H9 (cell line): ENCODE measurements around the gene ZNF135. TPM values are rescaled to one million over a fixed set of nuclear protein-coding genes. Genes with fewer than 3 reads are reported as not detected.

Experiments
- DNase-seq: peaks from one replicate; pipeline ENCODE4 v3.0.0-alpha.2; 2017
- H2AFZ ChIP-seq: one replicate; pipeline ENCODE4 v1.6.1; 2013; ENCODE audit warnings: mild to moderate bottlenecking, low read length, control low read depth, moderate library complexity
- H2AK5ac ChIP-seq: 2 replicates; pipeline ENCODE4 v1.6.1; 2013; ENCODE audit warnings: low read length, control low read depth, mixed read lengths; ENCODE audit not compliant: insufficient read length
- H2BK120ac ChIP-seq: one replicate; pipeline ENCODE4 v1.6.1; 2013; ENCODE audit warnings: low read depth, mild to moderate bottlenecking, low read length, control low read depth, inconsistent platforms; ENCODE audit not compliant: poor library complexity, severe bottlenecking
- H2BK12ac ChIP-seq: 2 replicates; pipeline ENCODE4 v1.6.1; 2013; ENCODE audit warnings: low read length, control low read depth, mixed read lengths, low read depth; ENCODE audit not compliant: insufficient read length
- H2BK15ac ChIP-seq: 2 replicates; pipeline ENCODE4 v1.6.1; 2013; ENCODE audit warnings: low read depth, low read length, control low read depth
- H2BK20ac ChIP-seq: one replicate; pipeline ENCODE4 v1.6.1; 2013; ENCODE audit warnings: low read depth, mild to moderate bottlenecking, low read length, control low read depth, inconsistent platforms; ENCODE audit not compliant: poor library complexity, severe bottlenecking
- H2BK5ac ChIP-seq: 2 replicates; pipeline ENCODE4 v1.6.1; 2013; ENCODE audit warnings: low read length, control low read depth, mixed read lengths; ENCODE audit not compliant: insufficient read length
- H3K14ac ChIP-seq: 2 replicates; pipeline ENCODE4 v1.6.1; 2013; ENCODE audit warnings: low read length, control low read depth; ENCODE audit not compliant: insufficient read depth
- H3K18ac ChIP-seq: 2 replicates; pipeline ENCODE4 v1.6.1; 2013; ENCODE audit warnings: low read depth, mild to moderate bottlenecking, mixed read lengths, low read length, control low read depth; ENCODE audit not compliant: insufficient read length
- H3K23ac ChIP-seq: 2 replicates; pipeline ENCODE4 v1.6.1; 2013; ENCODE audit warnings: low read length, control low read depth, mixed read lengths, low read depth; ENCODE audit not compliant: insufficient read length
- H3K23me2 ChIP-seq: 2 replicates; pipeline ENCODE4 v1.6.1; 2013; ENCODE audit warnings: low read depth, mild to moderate bottlenecking, mixed read lengths, low read length, control low read depth; ENCODE audit not compliant: insufficient read length, poor library complexity, severe bottlenecking
- H3K27ac ChIP-seq: 2 replicates; pipeline ENCODE4 v1.5.1; 2013; ENCODE audit warnings: low read length, control low read depth, mixed read lengths, low read depth; ENCODE audit not compliant: insufficient read length
- H3K27me3 ChIP-seq: 2 replicates; pipeline ENCODE4 v1.6.1; 2013; ENCODE audit warnings: low read length, control low read depth, inconsistent platforms; ENCODE audit not compliant: insufficient read depth
- H3K4ac ChIP-seq: 2 replicates; pipeline ENCODE4 v1.6.1; 2013; ENCODE audit warnings: low read depth, mild to moderate bottlenecking, control low read depth, inconsistent platforms, low read length, moderate library complexity
- H3K4me1 ChIP-seq: 2 replicates; pipeline ENCODE4 v1.6.1; 2013; ENCODE audit warnings: low read length, control low read depth, inconsistent platforms; ENCODE audit not compliant: insufficient read depth
- H3K4me2 ChIP-seq: 2 replicates; pipeline ENCODE4 v1.6.1; 2013; ENCODE audit warnings: low read length, control low read depth, mixed read lengths; ENCODE audit not compliant: insufficient read length, insufficient read depth
- H3K56ac ChIP-seq: 2 replicates; pipeline ENCODE4 v1.6.1; 2013; ENCODE audit warnings: low read depth, mild to moderate bottlenecking, mixed read lengths, low read length, control low read depth; ENCODE audit not compliant: insufficient read length
- H3K79me1 ChIP-seq: 2 replicates; pipeline ENCODE4 v1.6.1; 2013; ENCODE audit warnings: low read depth, mild to moderate bottlenecking, moderate library complexity, low read length, control low read depth, inconsistent platforms; ENCODE audit not compliant: insufficient read depth, poor library complexity, severe bottlenecking
- H3K79me2 ChIP-seq: 2 replicates; pipeline ENCODE4 v1.6.1; 2013; ENCODE audit warnings: low read length, control low read depth, inconsistent platforms; ENCODE audit not compliant: insufficient read depth
- H3K9ac ChIP-seq: 2 replicates; pipeline ENCODE4 v1.6.1; 2013; ENCODE audit warnings: low read length, control low read depth, mixed read lengths; ENCODE audit not compliant: insufficient read length; ENCODE audit errors: extremely low read depth
- H3K9me3 ChIP-seq: one replicate; pipeline ENCODE4 v1.6.1; 2013; ENCODE audit warnings: low read depth, low read length, inconsistent platforms; ENCODE audit not compliant: control insufficient read depth
- H3T11ph ChIP-seq: one replicate; pipeline ENCODE4 v1.6.1; 2013; ENCODE audit warnings: mild to moderate bottlenecking, low read length, control low read depth, inconsistent platforms
- H4K20me1 ChIP-seq: one replicate; pipeline ENCODE4 v1.6.1; 2013; ENCODE audit not compliant: control insufficient read depth, insufficient read length, insufficient read depth
- H4K5ac ChIP-seq: 2 replicates; pipeline ENCODE4 v1.6.1; 2013; ENCODE audit warnings: low read depth, mild to moderate bottlenecking, mixed read lengths, low read length, control low read depth; ENCODE audit not compliant: insufficient read length
- H4K8ac ChIP-seq: replicated peaks from 2 replicates; pipeline ENCODE4 v1.6.1; 2013; ENCODE audit warnings: low read length, control low read depth, mixed read lengths, low read depth; ENCODE audit not compliant: insufficient read length
- H4K91ac ChIP-seq: 2 replicates; pipeline ENCODE4 v1.6.1; 2013; ENCODE audit warnings: low read depth, mild to moderate bottlenecking, moderate library complexity, mixed read lengths, low read length, control low read depth; ENCODE audit not compliant: insufficient read length
- H3K27ac Mint-ChIP-seq, 3 experiments: 2 replicates in 2 of 3; 3 replicates in 1 of 3; pipeline ENCODE4 v1.8.0; 2020 to 2021; ENCODE audit warnings: mixed read lengths in 3 of 3, mild to moderate bottlenecking in 1 of 3, moderate library complexity in 1 of 3
- H3K27me3 Mint-ChIP-seq: 2 replicates; pipeline ENCODE4 v1.8.0; 2021; ENCODE audit warnings: low read depth, mild to moderate bottlenecking, moderate library complexity, mixed read lengths
- H3K36me3 Mint-ChIP-seq, 3 experiments: 2 replicates in 2 of 3; 3 replicates in 1 of 3; pipeline ENCODE4 v1.8.0; 2020 to 2021; ENCODE audit warnings: low read depth in 3 of 3, mixed read lengths in 3 of 3; ENCODE audit not compliant: insufficient read depth in 1 of 3
- H3K4me1 Mint-ChIP-seq, 2 experiments: 2 replicates each; pipeline ENCODE4 v1.8.0; 2020; ENCODE audit warnings: mixed read lengths in 2 of 2
- H3K4me3 Mint-ChIP-seq, 2 experiments: 2 replicates in 1 of 2; 3 replicates in 1 of 2; pipeline ENCODE4 v1.8.0; 2020 to 2021; ENCODE audit warnings: mild to moderate bottlenecking in 2 of 2, mixed read lengths in 2 of 2, moderate library complexity in 1 of 2
- H3K9me3 Mint-ChIP-seq, 2 experiments: 2 replicates in 1 of 2; 3 replicates in 1 of 2; pipeline ENCODE4 v1.8.0; 2020; ENCODE audit warnings: mild to moderate bottlenecking in 2 of 2, mixed read lengths in 2 of 2, moderate library complexity in 1 of 2
- WGBS: extraction: QIAGEN DNeasy Blood & Tissue Kit; methylation state at CpG from one replicate; pipeline ENCODE4 v1.1.7; 2013; ENCODE audit warnings: missing lambda C conversion rate, low lambda C conversion rate, mixed read lengths; ENCODE audit not compliant: insufficient read length; ENCODE audit errors: extremely low coverage; 5-methylcytosine and 5-hydroxymethylcytosine counted together
- total RNA-seq: library from RNA; stranded (reverse); gene quantifications from 2 replicates; pipeline ENCODE4 v1.2.1, GENCODE V29; 2021
- TF ChIP-seq, protein P1 (sequence below): fragments of 200-600 bp; sonication (generic); conservative IDR thresholded peaks from 3 replicates; pipeline ENCODE4 v1.8.0; 2021; ENCODE audit warnings: antibody characterized with exemption, mild to moderate bottlenecking

The ZNF135 gene
- total RNA-seq, 1 experiment from 2014 or later = 4.7 TPM

DNA sequence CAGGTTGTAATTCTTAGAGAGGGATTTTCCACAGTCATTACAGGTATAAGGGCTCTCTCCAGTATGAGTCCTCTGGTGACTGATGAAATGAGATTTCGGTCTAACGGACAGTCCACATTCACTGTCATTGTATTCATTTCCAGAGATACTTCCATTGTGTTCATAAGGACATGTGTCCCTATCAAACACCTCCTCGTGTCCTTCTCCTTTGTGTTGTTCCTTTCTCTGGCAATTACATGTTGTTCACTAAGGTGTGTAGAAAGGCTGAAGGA, 49.4 kb downstream of the ZNF135 start:
- no peak overlapping the region for H4K91ac ChIP-seq
- no peak overlapping the region for H3K4me2 ChIP-seq
- no peak overlapping the region for H3K14ac ChIP-seq
- H4K8ac ChIP-seq = no peak overlapping the region
- no peaks in the 10 kb centered on the region for H3K4me1 Mint-ChIP-seq
- peaks cover 16% of the 10 kb centered on the region for H3K27me3 Mint-ChIP-seq
- no peak overlapping the region for H3K23ac ChIP-seq
- no CpG with 5 or more reads among the region's 3 CpGs for WGBS
- H3K9ac ChIP-seq = no peak overlapping the region
- peaks cover 74% of the 10 kb centered on the region for H3K9me3 ChIP-seq
- no peak overlapping the region for H3K27ac Mint-ChIP-seq
- no peak overlapping the region for H3K56ac ChIP-seq
- no peak overlapping the region for H2BK5ac ChIP-seq
- no peaks in the 10 kb centered on the region for H3K27me3 ChIP-seq
- peaks cover 87 to 92% of the 10 kb centered on the region in 2 experiments for H3K9me3 Mint-ChIP-seq
- H3K36me3 Mint-ChIP-seq = peaks cover 4 to 43% (median 15%) of the 10 kb centered on the region in 3 experiments; a peak in 6 of 7 replicates
- H3K23me2 ChIP-seq = no peaks in the 10 kb centered on the region
- DNase-seq = no peak
- H3K4me3 Mint-ChIP-seq = no peak overlapping the region
- no peak overlapping the region for H3T11ph ChIP-seq
- H4K20me1 ChIP-seq = no peaks in the 10 kb centered on the region
- no peak overlapping the region for H2AFZ ChIP-seq
- no peak overlapping the region for H2BK120ac ChIP-seq
- H2BK20ac ChIP-seq = no peak overlapping the region
- TF ChIP-seq, protein P1, sequence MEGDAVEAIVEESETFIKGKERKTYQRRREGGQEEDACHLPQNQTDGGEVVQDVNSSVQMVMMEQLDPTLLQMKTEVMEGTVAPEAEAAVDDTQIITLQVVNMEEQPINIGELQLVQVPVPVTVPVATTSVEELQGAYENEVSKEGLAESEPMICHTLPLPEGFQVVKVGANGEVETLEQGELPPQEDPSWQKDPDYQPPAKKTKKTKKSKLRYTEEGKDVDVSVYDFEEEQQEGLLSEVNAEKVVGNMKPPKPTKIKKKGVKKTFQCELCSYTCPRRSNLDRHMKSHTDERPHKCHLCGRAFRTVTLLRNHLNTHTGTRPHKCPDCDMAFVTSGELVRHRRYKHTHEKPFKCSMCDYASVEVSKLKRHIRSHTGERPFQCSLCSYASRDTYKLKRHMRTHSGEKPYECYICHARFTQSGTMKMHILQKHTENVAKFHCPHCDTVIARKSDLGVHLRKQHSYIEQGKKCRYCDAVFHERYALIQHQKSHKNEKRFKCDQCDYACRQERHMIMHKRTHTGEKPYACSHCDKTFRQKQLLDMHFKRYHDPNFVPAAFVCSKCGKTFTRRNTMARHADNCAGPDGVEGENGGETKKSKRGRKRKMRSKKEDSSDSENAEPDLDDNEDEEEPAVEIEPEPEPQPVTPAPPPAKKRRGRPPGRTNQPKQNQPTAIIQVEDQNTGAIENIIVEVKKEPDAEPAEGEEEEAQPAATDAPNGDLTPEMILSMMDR = no peak
- no peak overlapping the region for H2BK12ac ChIP-seq
- no peak overlapping the region for H3K27ac ChIP-seq
- H3K18ac ChIP-seq = no peak overlapping the region
- no peak overlapping the region for H4K5ac ChIP-seq
- no peak overlapping the region for H2BK15ac ChIP-seq
- H3K4ac ChIP-seq = no peak overlapping the region
- no peaks in the 10 kb centered on the region for H3K79me2 ChIP-seq
- H3K4me1 ChIP-seq = no peaks in the 10 kb centered on the region
- H3K79me1 ChIP-seq = no peaks in the 10 kb centered on the region
- no peak overlapping the region for H2AK5ac ChIP-seq
